Urinary bladder (tissue), 4 donors: ENCODE data around the gene MGMT. TPM values are rescaled to one million over a fixed set of nuclear protein-coding genes. Genes with fewer than 3 reads are reported as not detected.

Experiments used
- DNase-seq: peaks from one replicate; pipeline ENCODE4 v3.0.0-alpha.2; 2015; ENCODE audit errors: extremely low spot score
- H3K27ac ChIP-seq: one replicate; pipeline ENCODE4 v1.5.1; 2013; ENCODE audit warnings: low read depth, mild to moderate bottlenecking, moderate library complexity
- H3K36me3 ChIP-seq: one replicate; pipeline ENCODE4 v1.6.1; 2013; ENCODE audit warnings: mild to moderate bottlenecking, moderate library complexity; ENCODE audit not compliant: insufficient read depth
- H3K4me1 ChIP-seq: one replicate; pipeline ENCODE4 v1.6.1; 2013; ENCODE audit warnings: mild to moderate bottlenecking, moderate library complexity; ENCODE audit not compliant: insufficient read depth
- H3K4me3 ChIP-seq: one replicate; pipeline ENCODE4 v1.5.1; 2013; ENCODE audit warnings: low read depth, low read length
- WGBS: extraction: QIAGEN DNeasy Blood & Tissue Kit; methylation state at CpG from one replicate; pipeline ENCODE4 v1.1.7; 2013; 5-methylcytosine and 5-hydroxymethylcytosine counted together
- polyA plus RNA-seq: library from polyadenylated mRNA; stranded (reverse); fragments of 200-250 nt; gene quantifications from one replicate; pipeline ENCODE4 v1.2.3, GENCODE V29; 2013
- total RNA-seq: library from RNA; depleted of rRNA; stranded (reverse); fragments of >200 nt; gene quantifications from one replicate; pipeline ENCODE4 v1.2.3, GENCODE V29; 2014
- donor health status: healthy with polysubstance abuse.
- donor health status: healthy.

Gene MGMT
- total and polyA plus RNA-seq, 2 donors, result 19.5 to 28.5 TPM

DNA sequence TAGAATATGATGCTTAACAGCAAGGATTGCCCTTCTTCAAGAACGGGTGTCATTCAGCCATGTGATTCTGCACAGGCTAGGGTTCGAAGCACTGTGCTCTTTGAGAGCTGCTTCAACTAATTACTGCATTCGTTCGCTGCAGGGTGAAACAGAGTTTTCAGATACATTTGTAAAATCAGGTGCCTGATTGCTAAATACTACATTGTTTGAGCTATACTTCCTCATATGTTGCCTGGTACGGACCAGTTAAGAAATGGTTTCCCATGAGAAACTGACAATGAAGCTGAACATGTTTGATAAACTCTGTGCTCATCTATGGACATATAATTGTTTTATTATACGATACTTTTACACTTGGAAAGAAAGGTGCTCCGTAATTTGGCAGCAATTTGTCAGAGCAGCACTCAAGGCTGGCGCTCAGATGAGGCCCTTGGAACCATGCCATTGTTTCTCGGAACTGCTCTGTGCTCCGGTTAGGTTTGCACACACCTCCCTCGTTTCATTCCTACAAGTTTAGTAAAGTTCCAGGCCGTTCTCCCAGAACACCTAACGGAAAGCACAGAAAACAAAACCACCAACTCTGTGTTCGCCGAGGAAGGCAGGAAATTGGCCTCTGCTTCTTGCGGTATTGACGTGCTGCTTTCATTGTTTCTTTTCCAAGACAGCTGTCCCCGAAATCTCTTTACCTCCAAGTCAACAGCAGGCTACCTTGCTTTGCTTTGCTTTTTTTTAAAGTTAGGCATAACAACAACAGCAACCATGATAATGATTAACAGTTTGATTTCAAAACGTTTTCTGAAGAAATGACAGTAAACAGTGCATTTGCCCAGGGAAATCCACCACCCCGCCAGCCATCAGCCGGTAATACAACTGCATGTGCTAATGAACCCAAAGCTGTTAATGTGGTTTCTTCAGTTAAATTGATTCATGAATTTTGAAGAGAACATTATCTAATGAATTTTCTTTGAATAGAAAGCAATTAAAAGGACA is 290.2 kb downstream of the MGMT start:
- Histone ChIP-seq H3K27ac (no peak overlapping the region), H3K4me1 (no peaks in the 10 kb centered on the region), H3K4me3 (no peak overlapping the region), H3K36me3 (no peaks in the 10 kb centered on the region)
- no peak for DNase-seq
- 60% methylated on average over 21 of the region's 21 CpGs for WGBS

- H3K36me3 ChIP-seq, result no peaks in the 10 kb centered on the region
- H3K4me1 ChIP-seq, result no peaks in the 10 kb centered on the region
- WGBS, result 95% methylated on average over 22 of the region's 22 CpGs
- no peak for DNase-seq
- no peak overlapping the region for H3K27ac ChIP-seq
- H3K4me3 ChIP-seq, result no peak overlapping the region
Observed at GRCh38 chr10:129758207-129759021, 291.4 kb downstream of the MGMT start.

DNA sequence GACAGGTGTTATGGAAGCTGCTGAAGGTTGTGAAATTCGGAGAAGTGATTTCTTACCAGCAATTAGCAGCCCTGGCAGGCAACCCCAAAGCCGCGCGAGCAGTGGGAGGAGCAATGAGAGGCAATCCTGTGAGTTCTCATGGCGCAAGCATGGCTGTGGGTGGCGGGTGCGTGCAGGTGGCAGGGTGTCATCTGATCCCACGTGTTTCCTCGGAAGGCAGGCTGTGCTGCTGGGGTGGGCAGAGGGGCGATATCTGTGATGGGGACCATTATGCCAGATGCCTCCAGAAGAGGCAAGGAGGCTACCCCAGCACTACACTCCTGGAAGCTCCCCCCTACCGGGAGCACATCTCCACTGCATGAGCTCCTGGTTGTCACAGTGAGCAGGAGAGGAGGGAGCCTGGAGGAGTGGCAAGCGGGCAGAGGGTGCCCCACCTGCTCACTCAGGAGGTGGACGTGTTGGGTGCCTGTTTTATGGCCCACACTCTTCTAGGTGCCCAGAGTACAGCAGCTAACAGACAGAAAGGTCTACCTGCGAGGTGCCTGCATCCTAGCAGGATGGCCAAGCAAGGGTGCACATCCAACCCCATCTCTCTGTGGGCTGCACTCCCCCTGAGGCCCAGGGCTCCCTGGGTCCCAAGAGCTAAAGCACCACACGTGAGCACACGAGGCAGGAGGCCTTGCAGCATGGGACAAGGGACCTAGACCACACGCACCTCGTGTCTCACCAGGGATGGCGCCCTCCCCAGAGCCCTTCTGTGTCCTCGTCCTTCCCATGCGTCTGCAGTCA is 292.4 kb downstream of the MGMT start:
- WGBS, result 96% methylated on average over 21 of the region's 21 CpGs
- DNase-seq, result no peak
- Histone ChIP-seq H3K4me1 (no peaks in the 10 kb centered on the region), H3K4me3 (no peak overlapping the region), H3K27ac (no peak overlapping the region), H3K36me3 (no peaks in the 10 kb centered on the region)

GRCh38 chr10:129760003-129760315 is 292.9 kb downstream of the MGMT start:
- 94% methylated on average over 11 of the region's 11 CpGs for WGBS
- Histone ChIP-seq H3K27ac (no peak overlapping the region), H3K4me1 (no peaks in the 10 kb centered on the region), H3K4me3 (no peak overlapping the region), H3K36me3 (no peaks in the 10 kb centered on the region)
- no peak for DNase-seq

DNA sequence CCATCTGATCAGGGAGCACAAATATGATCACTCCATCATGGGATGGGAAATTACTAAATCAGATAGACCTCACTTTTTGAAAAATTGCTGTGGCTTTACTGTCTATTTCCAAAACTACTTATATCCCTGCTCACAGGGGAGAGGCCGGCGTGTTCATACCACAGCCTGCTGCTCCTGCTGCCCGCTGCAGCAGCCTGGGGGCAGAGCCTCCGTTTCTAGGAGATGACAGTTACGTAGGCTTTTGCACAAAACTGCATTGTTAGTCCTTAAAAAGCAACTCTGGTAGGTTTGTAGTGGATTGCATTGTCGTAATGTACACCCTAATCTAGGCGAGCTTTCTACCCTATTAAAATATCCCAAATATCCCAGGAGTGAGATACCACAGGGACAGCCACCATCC is 293.4 kb downstream of the MGMT start:
- no peaks in the 10 kb centered on the region for H3K36me3 ChIP-seq
- no peak overlapping the region for H3K4me3 ChIP-seq
- H3K27ac ChIP-seq, result no peak overlapping the region
- no peaks in the 10 kb centered on the region for H3K4me1 ChIP-seq
- DNase-seq, result no peak
- WGBS, result 95% methylated on average over 7 of the region's 7 CpGs

DNA sequence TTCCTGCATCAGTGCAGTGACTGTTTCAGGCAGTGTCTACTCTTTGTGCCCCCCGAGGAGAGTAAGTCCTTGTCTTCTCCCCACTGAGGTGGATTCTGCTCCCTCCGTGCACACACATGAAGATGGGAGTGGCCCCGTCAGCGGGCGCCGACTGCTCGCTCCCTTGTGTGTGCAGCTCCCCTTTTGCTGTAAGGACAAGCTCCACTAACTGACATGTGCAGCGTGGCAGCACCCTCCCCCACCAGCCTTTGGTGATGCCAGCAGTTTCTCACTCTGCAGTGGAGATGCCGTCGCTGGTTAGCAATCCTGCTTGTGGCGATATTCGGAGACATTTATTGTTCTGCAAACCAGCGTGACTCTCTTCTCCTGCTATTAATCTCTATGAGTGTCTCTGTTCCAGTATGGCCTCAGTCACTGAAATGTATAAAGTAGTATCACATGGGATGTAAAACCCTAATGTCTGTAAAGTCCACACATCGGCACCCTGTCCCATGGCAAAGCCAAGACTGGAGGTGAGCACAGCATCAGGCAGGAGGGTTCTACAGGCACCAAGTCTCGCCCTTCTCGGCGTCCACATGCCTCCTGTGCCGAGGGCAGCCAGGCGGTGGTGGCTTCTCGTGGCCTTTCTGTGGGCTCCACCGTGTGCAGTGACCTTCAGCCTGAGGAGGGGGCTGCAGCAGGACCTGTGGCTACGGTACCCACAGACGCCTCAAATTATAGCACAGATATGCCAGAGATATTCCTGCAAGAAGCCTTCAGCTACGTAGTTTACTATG is 294.3 kb downstream of the MGMT start:
- no peak for DNase-seq
- Histone ChIP-seq H3K27ac (no peak overlapping the region), H3K4me3 (no peak overlapping the region), H3K4me1 (no peaks in the 10 kb centered on the region), H3K36me3 (no peaks in the 10 kb centered on the region)
- 93% methylated on average over 24 of the region's 24 CpGs for WGBS

DNA sequence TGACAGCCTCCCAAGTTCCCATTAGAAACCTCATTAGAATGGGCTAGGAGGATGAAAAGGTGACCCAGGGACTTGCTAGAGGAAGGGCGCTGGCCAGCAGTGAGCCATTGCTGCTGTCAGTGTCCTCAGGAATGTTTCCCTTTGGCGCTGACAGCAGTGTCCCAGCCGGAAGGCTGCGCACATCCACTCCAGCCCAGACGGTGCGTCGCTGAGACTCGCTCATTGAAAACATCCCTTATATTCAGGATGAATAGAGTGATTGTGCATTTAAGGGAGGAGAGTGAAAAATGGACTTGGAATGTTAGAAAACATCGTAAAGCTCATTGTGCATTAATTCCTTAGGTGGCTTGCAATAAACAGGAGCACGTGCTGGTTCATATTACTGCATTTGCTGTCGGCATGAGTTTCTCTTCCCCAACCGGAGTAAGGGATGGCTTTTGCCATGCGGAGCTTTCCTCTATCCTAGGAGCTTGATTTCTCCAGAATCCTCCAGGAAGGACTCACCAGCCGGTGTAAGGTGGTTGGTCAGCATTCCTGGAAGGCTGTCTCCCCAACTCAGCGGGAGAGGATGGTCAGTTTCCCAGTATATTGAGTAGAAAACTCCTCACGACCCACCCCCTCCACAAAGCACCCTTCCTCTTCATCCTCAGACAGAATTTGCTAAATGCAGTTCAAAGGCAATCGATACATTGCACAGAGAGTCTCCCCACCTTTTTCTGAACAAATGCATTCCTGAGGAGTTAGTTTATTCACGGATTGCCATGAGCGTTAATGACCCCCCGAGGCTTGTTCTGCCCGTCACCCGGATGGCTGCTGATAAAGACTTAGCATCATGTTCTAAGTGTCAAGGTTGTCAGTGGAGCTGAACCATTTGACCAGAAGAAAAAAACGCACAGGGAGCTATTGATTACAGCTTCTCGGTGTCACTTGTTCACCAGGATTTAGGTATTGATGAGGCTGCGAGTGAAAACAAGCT is 295.2 kb downstream of the MGMT start:
- DNase-seq, result no peak
- no peak overlapping the region for H3K27ac ChIP-seq
- WGBS, result 84% methylated on average over 25 of the region's 25 CpGs
- no peaks in the 10 kb centered on the region for H3K4me1 ChIP-seq
- no peak overlapping the region for H3K4me3 ChIP-seq
- H3K36me3 ChIP-seq, result no peaks in the 10 kb centered on the region

- H3K4me3 ChIP-seq, result no peak overlapping the region
- no peak overlapping the region for H3K27ac ChIP-seq
- DNase-seq, result no peak
- no peaks in the 10 kb centered on the region for H3K36me3 ChIP-seq
- WGBS, result 96% methylated on average over 23 of the region's 23 CpGs
- no peaks in the 10 kb centered on the region for H3K4me1 ChIP-seq
Observed at GRCh38 chr10:129764011-129764900, 297.2 kb downstream of the MGMT start.

DNA sequence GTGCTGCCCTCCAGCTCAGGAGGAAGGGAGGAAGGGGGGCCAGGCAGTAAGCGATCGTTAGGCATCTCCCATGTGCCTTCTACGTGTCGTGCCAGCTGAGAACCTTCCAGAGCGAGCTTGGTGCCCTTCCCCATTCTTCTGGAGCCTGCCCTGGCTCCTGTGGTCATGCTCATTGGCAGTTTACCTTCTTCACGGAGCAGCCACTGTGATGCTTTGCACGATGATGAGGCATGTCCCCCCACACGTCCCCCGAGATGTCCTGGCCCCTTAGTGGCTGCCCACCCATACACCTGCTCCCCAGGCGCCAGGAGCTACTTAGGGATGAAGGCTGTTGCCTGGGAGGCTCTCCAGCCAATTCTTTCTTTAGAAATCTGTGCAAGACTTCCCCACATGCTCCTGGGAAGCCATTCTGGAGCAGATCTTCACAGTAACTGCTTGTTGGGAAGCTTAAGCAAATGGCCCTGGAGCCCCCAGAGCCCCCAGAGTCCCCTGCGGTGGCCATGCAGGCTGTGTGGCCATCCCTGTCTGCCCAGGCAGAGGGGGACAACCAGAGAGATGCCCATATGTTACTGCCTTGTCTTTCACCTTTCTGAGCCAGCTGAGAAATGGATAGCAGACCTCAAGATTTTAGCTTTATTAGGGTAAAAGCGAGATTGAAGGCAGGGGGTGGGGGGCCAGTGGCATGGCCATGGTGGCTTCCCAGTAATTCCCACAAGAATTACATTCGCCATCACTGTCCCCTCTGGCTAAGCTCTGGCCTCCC is 298.0 kb downstream of the MGMT start:
- H3K36me3 ChIP-seq, result no peaks in the 10 kb centered on the region
- DNase-seq, result no peak

GRCh38 chr10:129765664-129766550 is 298.9 kb downstream of the MGMT start:
- no peak for DNase-seq
- WGBS, result 95% methylated on average over 25 of the region's 25 CpGs
- Histone ChIP-seq H3K4me1 (no peaks in the 10 kb centered on the region), H3K36me3 (no peaks in the 10 kb centered on the region), H3K27ac (no peak overlapping the region), H3K4me3 (no peak overlapping the region)

More for the DNA sequence above, 298.0 kb downstream of the MGMT start:
- no peaks in the 10 kb centered on the region for H3K4me1 ChIP-seq
- H3K27ac ChIP-seq, result no peak overlapping the region
- WGBS, result 92% methylated on average over 13 of the region's 13 CpGs
- H3K4me3 ChIP-seq, result no peak overlapping the region
